Bone marrow (tissue), 2 donors: ENCODE data around the gene CCN5.
"Not testable (repeated sequence)": the region's sequence is repeated elsewhere in the genome, so short reads cannot be mapped to it uniquely, and the experiment has no call there.

ENCODE experiments used
- DNase-seq, 2 donors: peaks; one replicate each; lab custom pipeline; 2025; lab: John Stamatoyannopoulos, UW

CCN5 gene

DNA sequence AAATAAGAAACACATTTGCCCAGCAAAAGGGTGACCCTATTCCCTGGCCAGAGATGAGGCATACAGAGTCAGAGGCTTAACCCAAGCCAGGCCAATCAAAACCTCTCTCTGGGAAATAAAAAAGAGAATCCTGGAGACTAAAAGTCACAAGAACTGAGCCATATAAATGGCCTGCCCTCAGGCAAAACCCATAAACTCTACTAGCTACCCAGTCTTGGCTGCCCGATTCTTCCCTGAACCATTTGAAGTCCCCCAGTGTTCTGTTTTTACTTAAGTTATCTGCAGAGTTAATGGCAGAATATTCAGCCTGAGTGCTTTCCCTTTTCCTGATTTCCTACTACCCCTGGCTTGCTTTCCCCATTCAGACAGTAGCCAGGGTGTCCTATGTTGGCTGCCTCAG is 44.4 kb downstream of the CCN5 start:
- no peak for DNase-seq

DNA sequence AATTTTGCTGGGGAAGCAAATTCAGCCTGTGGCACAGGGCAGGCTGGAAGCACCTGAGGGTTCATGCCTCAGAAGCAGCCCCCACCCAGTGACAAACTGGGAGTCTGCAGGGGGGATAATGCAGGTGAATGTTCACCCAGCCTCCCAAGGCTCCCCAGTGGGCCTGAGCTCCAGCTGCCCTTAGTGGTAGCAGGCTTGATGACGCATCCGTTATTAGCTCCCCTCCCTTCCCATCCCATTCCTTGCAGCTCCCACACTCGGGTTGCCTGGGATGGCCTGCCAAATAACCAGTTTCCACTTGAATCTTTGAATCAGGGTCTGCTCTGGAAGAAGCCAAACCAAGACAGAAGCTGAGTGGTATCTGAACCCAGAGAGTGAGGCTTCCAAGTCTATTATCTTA is 46.3 kb downstream of the CCN5 start:
- no peak for DNase-seq

DNA sequence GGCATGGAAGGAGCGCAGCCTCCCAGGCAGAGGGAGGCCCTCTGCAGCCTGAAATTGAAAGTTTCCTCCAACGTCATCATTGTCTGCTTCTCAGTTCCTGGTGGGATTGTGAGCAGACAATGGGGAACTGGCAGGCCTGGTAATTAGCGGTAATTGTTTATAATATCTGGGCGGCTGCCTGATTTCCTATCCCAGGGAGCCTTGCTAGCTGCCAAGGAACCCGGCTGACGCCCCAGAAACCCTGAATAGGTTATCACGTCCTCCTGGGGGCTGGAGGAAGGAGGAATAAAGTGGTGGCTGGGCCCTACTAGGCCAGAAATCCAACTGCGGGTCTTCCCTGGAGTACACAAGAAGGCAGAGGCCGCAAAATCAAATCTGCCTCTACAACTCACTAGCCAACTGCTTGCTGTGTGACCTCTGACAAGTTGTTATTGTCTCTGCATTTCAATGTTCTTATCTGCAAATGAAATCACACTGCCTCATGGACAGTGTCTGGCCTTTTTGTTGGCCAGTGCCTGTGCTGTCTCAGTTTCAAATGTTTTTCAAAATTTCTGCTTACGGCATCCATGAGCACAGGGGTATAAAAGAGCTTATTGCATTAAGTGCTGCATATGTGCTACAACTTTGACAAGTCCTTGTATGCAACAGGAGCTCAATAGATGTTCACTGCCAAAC is 47.4 kb downstream of the CCN5 start:
- DNase-seq = no peak

DNA sequence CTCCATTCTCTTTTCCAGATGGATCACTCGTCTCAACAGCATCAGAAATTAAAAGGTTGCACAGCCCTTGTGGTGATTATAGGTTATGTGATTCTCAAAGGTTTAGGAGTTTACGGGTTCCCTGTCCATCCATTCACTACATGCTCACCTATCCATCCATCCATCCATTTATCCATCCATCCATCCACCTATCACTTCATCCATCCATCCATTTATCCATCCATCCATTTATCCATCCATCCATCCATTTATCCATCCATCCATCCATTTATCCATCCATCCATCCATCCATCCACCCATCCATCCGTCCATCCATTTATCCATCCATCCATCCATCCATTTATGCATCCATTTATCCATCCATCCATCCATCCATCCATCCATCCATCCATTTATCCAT is 48.6 kb downstream of the CCN5 start:
- not testable (repeated sequence) for DNase-seq

DNA sequence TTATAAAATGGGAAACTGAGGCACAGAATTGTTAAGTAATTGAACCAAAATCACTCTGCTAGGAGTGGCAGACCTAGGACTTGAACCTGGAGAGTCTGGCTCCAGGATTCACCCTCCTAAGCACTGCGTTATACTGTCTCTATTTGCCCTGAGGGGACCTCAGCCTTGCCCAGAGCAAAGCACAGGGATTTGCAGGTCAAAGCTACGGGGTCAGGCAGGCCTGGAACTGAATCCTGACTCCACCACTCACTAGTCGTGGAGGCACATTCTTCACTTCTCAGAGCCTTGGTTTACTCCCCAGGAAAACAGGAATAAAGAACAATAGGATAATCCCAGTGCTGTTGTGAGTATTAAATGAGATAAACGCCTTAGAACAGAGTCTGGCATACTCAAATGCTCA is 49.9 kb downstream of the CCN5 start:
- no peak for DNase-seq

DNA sequence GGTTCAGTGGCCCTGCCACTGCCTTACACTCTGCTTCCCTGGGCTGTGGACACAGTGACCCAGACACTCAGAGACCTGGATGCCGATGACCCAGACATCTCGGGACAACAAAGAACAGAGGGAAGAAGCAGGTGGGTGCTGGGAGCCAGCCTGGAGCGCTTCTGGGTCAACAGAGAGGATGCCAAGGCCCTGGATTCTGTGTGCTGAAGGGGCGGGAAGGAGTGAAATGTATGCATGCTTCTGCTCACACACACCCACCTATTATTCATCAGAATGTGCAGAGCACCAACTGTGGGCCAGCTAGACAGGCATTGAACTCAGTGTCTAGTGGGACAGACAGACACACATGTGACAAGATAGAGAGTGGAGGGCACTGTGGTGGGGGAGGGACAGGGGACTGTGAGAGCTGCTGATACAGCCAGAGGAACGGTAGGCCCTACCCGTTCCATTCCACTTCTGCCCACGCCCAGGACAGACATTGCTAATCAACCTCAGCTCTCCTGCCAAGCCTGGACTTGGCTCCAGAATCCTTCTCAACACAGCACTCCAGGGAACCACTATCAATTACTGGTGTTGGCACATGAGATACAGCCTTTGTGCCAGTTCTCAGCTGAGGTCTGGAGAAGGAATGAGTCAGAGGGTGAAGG is 50.7 kb downstream of the CCN5 start:
- no peak for DNase-seq

DNA sequence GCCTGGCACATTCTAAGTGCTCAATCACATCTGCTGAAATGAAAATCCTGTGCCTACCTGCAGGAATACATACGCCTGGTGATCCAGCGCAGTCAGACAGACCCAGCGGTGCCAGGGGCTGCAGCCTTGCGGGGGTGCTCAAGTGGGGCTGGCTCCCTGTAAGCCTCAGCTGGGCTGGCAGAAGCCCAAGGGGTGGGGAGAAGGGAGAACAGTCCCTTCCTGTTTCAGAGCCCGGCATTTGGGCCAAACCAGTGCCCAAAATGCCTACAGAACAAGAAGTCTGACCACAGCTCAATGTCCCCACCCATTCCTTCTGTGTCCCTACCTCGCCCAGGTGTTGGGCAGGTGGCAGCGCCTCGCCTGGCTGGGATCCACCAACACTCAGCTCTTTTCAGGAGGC is 53.1 kb downstream of the CCN5 start:
- no peak for DNase-seq

DNA sequence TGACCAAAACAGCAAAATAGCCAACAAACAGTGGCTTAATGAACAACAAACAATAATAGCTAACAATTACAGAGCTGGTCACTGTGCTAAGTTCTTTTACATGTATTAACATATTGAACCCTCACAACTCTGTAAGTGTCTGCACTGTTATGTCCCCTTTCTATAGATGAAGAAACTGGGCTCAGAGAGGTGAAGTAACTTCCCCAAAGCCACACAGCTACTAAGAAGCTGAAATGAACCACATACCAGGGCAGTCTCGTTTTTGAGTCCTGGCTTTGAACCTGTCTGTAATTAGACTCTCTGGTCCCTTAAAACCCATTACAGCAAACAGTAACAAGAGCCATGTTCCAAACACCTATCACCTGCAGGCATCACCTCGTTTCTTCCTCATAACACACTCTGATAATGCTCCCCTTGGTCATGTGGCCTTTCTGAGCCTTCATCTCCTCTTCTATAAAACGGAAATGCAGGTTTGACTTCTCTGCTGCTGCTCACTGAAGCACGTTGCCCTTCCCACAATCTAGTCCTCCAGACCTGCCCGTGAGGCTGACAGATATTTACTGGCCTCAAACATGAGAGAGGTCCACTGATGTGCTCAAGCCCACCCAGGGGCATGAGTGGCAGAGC is 53.8 kb downstream of the CCN5 start:
- DNase-seq = no peak

DNA sequence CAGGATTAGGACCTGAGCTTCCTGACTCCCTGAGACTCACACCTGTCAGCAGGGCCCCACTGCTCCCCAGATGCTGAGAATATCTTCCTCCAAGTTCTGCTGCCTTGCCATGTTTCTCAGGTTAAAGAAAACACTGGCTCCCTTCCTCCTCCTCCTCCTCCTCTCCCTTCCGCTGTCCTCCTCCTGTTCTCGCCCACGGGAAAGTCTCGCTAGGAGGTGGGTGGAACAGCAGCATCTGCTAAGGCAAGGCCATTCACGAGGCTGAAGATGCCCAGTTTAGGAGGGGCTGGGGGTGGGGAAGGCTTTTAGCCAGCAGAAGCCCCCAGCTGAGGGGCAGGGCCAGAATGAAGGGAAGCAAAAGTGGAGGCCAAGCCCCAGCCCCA is 54.3 kb downstream of the CCN5 start:
- no peak for DNase-seq

DNA sequence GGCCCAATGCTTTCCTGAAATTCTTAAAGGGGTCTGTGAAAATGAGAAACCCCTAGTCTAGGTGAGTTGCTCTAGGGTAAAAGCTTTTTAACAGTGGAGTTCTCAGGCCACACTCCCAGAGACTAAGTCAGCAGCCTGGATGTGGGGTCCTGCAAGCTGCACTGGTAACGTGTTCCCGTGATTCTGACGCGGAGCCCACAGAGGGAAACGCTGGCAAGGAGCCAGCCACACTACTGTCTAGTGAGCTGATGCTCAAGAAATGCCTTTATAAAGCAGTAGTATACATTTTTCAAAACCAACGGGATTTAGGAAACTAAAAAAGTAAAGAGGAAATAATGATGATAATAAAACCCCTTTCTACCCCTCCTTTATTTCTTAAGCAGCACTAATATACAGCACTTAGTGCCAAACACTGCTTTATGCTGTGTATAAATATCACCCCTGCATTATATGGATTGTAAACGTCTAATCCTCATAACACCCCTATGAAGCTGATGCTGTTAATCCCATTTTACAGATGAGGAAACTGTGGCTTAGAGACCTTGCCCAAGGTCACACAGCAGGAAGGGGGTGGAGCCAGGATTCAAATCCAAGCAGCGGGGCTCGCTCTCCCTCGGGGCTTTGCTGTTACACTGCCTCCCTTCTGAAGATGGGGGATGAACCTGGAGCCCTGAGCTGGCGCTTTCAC is 55.5 kb downstream of the CCN5 start:
- no peak for DNase-seq

DNA sequence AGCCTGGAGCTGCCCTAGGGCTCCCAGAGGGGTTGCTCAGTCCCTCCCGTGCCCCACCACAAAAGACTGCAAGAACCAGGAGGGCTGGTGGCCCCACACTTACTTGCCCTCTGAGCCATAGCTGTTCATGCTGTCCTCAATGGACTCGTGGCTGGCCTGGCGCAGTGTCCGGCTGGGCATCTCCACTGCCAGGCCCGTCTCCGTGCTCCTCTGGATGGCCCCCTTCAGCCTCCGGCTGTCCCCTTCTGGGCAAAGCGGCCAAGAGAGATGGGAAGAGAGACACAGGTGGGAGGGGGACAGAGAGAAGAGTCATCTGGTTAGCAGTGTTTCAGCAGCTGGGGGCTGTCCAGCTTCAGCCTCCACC is 56.0 kb downstream of the CCN5 start:
- DNase-seq = no peak

DNA sequence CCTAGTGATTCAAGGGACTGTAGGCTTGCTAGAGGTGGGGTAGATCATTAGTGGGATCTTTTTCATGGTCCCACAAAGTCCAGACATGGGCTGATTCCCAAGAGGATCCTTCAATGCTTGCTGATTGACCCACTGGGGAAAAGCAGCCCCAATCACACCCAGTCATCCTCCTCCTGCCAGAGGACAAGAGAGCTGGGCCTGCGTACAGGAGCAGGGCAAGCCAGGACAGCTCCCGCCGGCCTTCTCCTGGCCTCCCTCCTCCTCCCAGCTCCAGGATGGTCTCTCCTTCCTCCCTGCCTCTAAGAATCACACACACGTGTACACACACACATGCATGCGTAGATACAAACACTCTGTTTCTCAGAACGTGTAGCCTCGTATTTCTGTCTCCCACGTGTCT is 57.5 kb downstream of the CCN5 start:
- no peak for DNase-seq

DNA sequence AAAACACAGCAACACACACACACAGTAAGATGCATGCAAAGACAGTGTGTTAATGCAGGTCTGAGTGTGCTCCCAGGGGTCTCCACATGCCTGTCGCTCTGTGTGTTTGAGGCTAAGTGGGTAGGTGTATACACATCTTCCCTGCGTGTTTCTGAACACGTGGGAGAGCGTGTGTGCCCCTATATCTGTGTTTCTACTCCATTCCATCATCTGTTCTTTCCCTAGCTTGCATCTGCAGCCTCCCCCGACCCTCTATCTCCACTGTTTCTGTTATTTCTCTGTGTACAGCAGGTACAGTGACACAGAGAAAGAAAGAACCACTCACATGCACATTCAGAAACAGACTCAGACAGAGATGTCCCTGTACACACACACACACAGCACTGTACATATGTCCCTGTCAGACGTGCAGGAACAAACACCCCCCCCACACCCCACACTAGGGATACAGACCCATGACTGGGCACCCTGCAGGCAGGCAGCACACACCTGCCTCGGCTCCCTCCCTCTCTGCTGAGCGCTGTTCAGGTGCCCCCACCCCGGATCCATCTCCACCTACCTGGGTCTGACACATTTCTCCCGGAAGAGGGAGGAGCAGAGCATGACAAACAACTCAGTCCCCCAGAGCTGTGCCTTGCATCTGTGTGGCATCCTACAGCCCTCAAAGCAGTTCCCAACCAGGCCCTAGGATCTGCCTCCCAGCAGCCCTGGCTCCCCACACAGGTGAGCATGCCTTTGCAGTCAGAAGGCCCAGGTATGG is 58.1 kb downstream of the CCN5 start:
- no peak for DNase-seq

DNA sequence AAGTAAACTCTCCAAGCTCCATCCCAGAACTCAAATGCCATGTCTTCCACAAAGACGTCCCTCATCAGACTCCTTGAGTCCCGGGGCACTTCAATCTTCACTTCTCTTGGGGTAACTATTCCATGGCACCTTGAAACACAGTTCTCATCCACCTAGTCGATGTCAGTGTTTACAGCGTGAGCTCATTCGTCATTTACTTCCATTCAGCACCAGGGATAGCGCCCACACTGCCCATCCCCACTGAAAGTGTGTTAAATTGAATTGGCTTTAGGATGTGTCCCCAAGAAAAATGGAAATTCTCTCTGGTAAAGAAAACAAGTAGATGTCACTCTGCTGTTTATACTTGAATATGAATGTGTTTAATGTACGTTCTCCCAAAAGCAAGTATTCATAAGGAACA is 61.8 kb downstream of the CCN5 start:
- DNase-seq = no peak
